Measurements from ENCODE around the gene EHBP1L1. TPM values are rescaled to one million over a fixed set of nuclear protein-coding genes. Genes with fewer than 3 reads are reported as not detected.

Gene EHBP1L1
- polyA plus RNA-seq, 1 donor (not counting 4 experiments of a cell fraction or from before 2014, with no cell fraction given) = 10.4 TPM

- no peak for TF ChIP-seq EZH2 (IDR thresholded peaks at IDR 0.05; ENCODE audit: low read length)
- no peak for TF ChIP-seq CTCF (optimal IDR thresholded peaks at IDR 0.05 in 1 of 3, IDR thresholded peaks at IDR 0.05 in 1 of 3, conservative IDR thresholded peaks at IDR 0.05 in 1 of 3; ENCODE audit: extremely low read depth in 1 of 3, insufficient read depth in 2 of 3, low read length in 3 of 3)
- H3K9ac ChIP-seq (ENCODE audit: control insufficient read depth, extremely low read depth, insufficient read depth, low read length) = peak overlapping the region; percentile 48
- H3K27ac ChIP-seq (ENCODE audit: control insufficient read depth, insufficient read depth, low read length) = peak overlapping the region; percentile 40
- peaks cover 64% of the 10 kb centered on the region for H3K4me1 ChIP-seq (ENCODE audit: control insufficient read depth, extremely low read depth, insufficient read depth, low read length)
- no peaks in the 10 kb centered on the region for H3K9me3 ChIP-seq (ENCODE audit: control insufficient read depth, low read depth, low read length)
- H3K36me3 ChIP-seq (ENCODE audit: control insufficient read depth in 2 of 2, extremely low read depth in 1 of 2, insufficient read depth in 2 of 2, low read length in 2 of 2) = no peaks in the 10 kb centered on the region
- dilution Hi-C loops (cut with MboI; ENCODE audit: extremely low pct_ligation_motif_present, low sequenced_read_pairs) = no loop called here
- peak overlapping the region; percentile 91 for H3K4me2 ChIP-seq (ENCODE audit: control insufficient read depth, extremely low read depth, insufficient read depth, low read depth, low read length)
- H3K79me2 ChIP-seq (ENCODE audit: control insufficient read depth, insufficient read depth, low read length) = peaks cover 32% of the 10 kb centered on the region
- H2AFZ ChIP-seq (ENCODE audit: control insufficient read depth, low read length) = no peak overlapping the region
- no peaks in the 10 kb centered on the region for H3K9me1 ChIP-seq (ENCODE audit: control insufficient read depth, extremely low read depth, insufficient read depth, low read length)
- FAIRE-seq (no peak), DNase-seq (ENCODE audit: low read depth, low spot score) (no peak)
- H4K20me1 ChIP-seq (ENCODE audit: control insufficient read depth, extremely low read depth, insufficient read depth, low read length) = peaks cover 8% of the 10 kb centered on the region
- H3K4me3 ChIP-seq (ENCODE audit: control insufficient read depth in 2 of 3, extremely low read depth in 1 of 3, insufficient read depth in 2 of 3, low read depth in 1 of 3, low read length in 3 of 3) = peak overlapping the region; percentile 39 to 90 (median 85)
- H3K27me3 ChIP-seq (ENCODE audit: control insufficient read depth, extremely low read depth, insufficient read depth, low read length) = no peaks in the 10 kb centered on the region
Observed at GRCh38 chr11:65573391-65574079, 2.3 kb upstream of the EHBP1L1 start.

GRCh38 chr11:65574109-65574810 is 1.6 kb upstream of the EHBP1L1 start:
- H3K27me3 ChIP-seq (ENCODE audit: control insufficient read depth, extremely low read depth, insufficient read depth, low read length) = no peaks in the 10 kb centered on the region
- FAIRE-seq (no peak), DNase-seq (ENCODE audit: low read depth, low spot score) (no peak)
- peak overlapping the region; percentile 47 for H3K27ac ChIP-seq (ENCODE audit: control insufficient read depth, insufficient read depth, low read length)
- TF ChIP-seq CTCF (optimal IDR thresholded peaks at IDR 0.05 in 1 of 3, IDR thresholded peaks at IDR 0.05 in 1 of 3, conservative IDR thresholded peaks at IDR 0.05 in 1 of 3; ENCODE audit: extremely low read depth in 1 of 3, insufficient read depth in 2 of 3, low read length in 3 of 3) (peak in 2 of 3 experiments; percentile 46 to 73), EZH2 (IDR thresholded peaks at IDR 0.05; ENCODE audit: low read length) (no peak)
- H3K4me1 ChIP-seq (ENCODE audit: control insufficient read depth, extremely low read depth, insufficient read depth, low read length) = peaks cover 57% of the 10 kb centered on the region
- dilution Hi-C loops (cut with MboI; ENCODE audit: extremely low pct_ligation_motif_present, low sequenced_read_pairs) = no loop called here
- peaks cover 8% of the 10 kb centered on the region for H4K20me1 ChIP-seq (ENCODE audit: control insufficient read depth, extremely low read depth, insufficient read depth, low read length)
- no peaks in the 10 kb centered on the region for H3K9me1 ChIP-seq (ENCODE audit: control insufficient read depth, extremely low read depth, insufficient read depth, low read length)
- peak overlapping the region; percentile 21 to 85 (median 51) for H3K4me3 ChIP-seq (ENCODE audit: control insufficient read depth in 2 of 3, extremely low read depth in 1 of 3, insufficient read depth in 2 of 3, low read depth in 1 of 3, low read length in 3 of 3)
- peak overlapping the region; percentile 91 for H3K4me2 ChIP-seq (ENCODE audit: control insufficient read depth, extremely low read depth, insufficient read depth, low read depth, low read length)
- peaks cover 25% of the 10 kb centered on the region for H3K79me2 ChIP-seq (ENCODE audit: control insufficient read depth, insufficient read depth, low read length)
- peak overlapping the region; percentile 48 for H3K9ac ChIP-seq (ENCODE audit: control insufficient read depth, extremely low read depth, insufficient read depth, low read length)
- H3K36me3 ChIP-seq (ENCODE audit: control insufficient read depth in 2 of 2, extremely low read depth in 1 of 2, insufficient read depth in 2 of 2, low read length in 2 of 2) = peaks cover 0 to 2% of the 10 kb centered on the region in 2 experiments
- H2AFZ ChIP-seq (ENCODE audit: control insufficient read depth, low read length) = no peak overlapping the region
- H3K9me3 ChIP-seq (ENCODE audit: control insufficient read depth, low read depth, low read length) = no peaks in the 10 kb centered on the region
